Measurements from ENCODE around the gene PLPP1. TPM values are rescaled to one million over a fixed set of nuclear protein-coding genes. Genes with fewer than 3 reads are reported as not detected.

PLPP1 gene
- polyA plus RNA-seq, 2 of the 4 experiments (the other 2 are of a cell fraction), result 37.7 to 71.6 TPM

DNA sequence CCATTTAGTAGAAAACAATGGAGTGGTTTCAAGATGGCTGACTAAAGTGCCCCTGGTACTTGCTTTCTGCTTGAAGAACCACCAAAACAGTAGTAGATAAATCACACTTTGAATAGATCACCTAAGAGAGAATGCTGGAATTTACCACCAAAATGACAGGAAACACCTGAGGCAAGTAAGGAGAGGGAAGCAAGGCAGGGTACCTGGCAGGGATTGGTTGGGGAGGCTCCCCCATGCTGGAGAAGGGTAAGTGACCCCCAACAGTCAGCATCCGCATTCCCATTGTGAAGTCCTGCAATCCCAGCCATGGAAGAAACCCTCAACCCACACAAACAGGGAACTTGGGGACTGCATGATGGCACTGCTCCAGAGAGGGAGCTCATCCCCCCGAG lies 105.5 kb downstream of the PLPP1 start:
- ATAC-seq, result no peak
- Histone ChIP-seq H3K27ac (no peak overlapping the region), H3K4me1 (peaks cover 6% of the 10 kb centered on the region; the same call in 1 of the 3 replicates), H3K9me3 (peaks cover 14% of the 10 kb centered on the region), H3K4me2 (no peak overlapping the region), H3K4me3 (no peak overlapping the region)
- ChIA-PET POLR2A (no interaction called here), CTCF (no interaction called here)
- no peak for TF ChIP-seq GATA3 (IDR thresholded peaks at IDR 0.05; ENCODE audit: borderline replicate concordance)
- TF ChIP-seq SREBF2 (IDR thresholded peaks at IDR 0.05), result no peak
- FAIRE-seq, result no peak
- 46% methylated on average over 2 of the region's 2 CpGs for WGBS (ENCODE audit: missing lambda C conversion rate)
- no peak for DNase-seq (ENCODE audit: low read depth in 1 of 2, low spot score in 1 of 2)

DNA sequence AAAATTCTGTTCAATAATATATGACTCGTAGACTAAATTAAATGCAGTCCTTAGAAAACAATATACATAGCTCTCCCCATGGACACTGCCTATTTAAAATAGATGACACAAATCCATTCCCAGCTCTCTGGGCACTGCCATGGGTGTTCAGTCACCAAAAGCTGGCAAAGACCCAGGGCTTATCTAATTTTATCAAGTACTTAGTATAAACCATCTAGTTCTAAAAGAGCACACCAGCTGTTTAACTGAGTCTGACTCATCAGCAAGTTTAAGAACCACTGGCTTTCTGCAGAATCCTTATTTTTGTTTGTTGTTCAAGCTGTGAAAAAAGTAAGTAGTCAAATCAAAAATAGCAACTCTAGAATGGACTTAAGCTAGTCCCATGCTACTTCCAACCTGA lies 107.6 kb downstream of the PLPP1 start:
- WGBS (ENCODE audit: missing lambda C conversion rate), result 92% methylated on average over 1 of the region's 1 CpG
- H3K27ac ChIP-seq, result no peak overlapping the region
- CTCF ChIA-PET, result interaction anchor here (1.6 kb wide), 1 partner anchor 255 kb away, joined by 3 read pairs; no protein-coding TSS in a partner anchor

DNA sequence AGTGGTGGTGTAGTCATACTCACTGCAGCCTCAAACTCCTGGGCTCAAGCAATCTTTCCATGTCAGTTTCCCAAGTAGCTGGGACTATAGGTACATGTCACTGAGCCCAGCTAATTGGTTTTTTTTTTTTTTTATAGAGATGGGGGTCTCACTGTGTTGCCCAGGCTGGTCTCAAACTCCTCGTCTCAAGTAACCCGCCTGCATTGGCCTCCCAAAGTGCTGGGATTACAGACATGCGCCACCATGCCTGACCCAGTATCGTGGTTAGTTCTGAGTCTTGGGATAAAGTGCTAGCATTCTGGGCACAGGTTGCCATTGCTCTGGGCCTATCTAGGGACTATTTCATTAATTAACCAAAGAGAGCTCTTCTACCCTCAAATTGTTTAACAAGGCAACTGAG lies 108.3 kb downstream of the PLPP1 start:
- WGBS (ENCODE audit: missing lambda C conversion rate), result 86% methylated on average over 4 of the region's 4 CpGs
- ATAC-seq (no peak), FAIRE-seq (no peak), DNase-seq (ENCODE audit: low read depth in 1 of 2, low spot score in 1 of 2) (no peak)
- H3K4me2 ChIP-seq, result no peak overlapping the region
- peaks cover 6% of the 10 kb centered on the region; the same call in 1 of the 3 replicates for H3K4me1 ChIP-seq
- no peak overlapping the region for H3K27ac ChIP-seq
- TF ChIP-seq, protein P1, sequence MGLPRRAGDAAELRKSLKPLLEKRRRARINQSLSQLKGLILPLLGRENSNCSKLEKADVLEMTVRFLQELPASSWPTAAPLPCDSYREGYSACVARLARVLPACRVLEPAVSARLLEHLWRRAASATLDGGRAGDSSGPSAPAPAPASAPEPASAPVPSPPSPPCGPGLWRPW (IDR thresholded peaks at IDR 0.05), result no peak
- TF ChIP-seq JUN (IDR thresholded peaks at IDR 0.05), result no peak
- TF ChIP-seq, protein P2, sequence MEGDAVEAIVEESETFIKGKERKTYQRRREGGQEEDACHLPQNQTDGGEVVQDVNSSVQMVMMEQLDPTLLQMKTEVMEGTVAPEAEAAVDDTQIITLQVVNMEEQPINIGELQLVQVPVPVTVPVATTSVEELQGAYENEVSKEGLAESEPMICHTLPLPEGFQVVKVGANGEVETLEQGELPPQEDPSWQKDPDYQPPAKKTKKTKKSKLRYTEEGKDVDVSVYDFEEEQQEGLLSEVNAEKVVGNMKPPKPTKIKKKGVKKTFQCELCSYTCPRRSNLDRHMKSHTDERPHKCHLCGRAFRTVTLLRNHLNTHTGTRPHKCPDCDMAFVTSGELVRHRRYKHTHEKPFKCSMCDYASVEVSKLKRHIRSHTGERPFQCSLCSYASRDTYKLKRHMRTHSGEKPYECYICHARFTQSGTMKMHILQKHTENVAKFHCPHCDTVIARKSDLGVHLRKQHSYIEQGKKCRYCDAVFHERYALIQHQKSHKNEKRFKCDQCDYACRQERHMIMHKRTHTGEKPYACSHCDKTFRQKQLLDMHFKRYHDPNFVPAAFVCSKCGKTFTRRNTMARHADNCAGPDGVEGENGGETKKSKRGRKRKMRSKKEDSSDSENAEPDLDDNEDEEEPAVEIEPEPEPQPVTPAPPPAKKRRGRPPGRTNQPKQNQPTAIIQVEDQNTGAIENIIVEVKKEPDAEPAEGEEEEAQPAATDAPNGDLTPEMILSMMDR (IDR thresholded peaks at IDR 0.05), result no peak
- TF ChIP-seq KDM1A (IDR thresholded peaks at IDR 0.05; ENCODE audit: low read depth), result no peak
- no peak for TF ChIP-seq EHF (CRISPR knock-in tag; IDR thresholded peaks at IDR 0.05)
- TF ChIP-seq HOXB5 (CRISPR knock-in tag; IDR thresholded peaks at IDR 0.05), result no peak
- TF ChIP-seq ZSCAN20 (CRISPR knock-in tag; IDR thresholded peaks at IDR 0.05), result no peak
- TF ChIP-seq, protein P3, sequence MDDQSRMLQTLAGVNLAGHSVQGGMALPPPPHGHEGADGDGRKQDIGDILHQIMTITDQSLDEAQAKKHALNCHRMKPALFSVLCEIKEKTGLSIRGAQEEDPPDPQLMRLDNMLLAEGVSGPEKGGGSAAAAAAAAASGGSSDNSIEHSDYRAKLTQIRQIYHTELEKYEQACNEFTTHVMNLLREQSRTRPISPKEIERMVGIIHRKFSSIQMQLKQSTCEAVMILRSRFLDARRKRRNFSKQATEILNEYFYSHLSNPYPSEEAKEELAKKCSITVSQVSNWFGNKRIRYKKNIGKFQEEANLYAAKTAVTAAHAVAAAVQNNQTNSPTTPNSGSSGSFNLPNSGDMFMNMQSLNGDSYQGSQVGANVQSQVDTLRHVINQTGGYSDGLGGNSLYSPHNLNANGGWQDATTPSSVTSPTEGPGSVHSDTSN (IDR thresholded peaks at IDR 0.05), result no peak
- TF ChIP-seq CHD4 (IDR thresholded peaks at IDR 0.05; ENCODE audit: borderline replicate concordance), result no peak
- TF ChIP-seq HDAC2 (IDR thresholded peaks at IDR 0.05), result no peak
- TF ChIP-seq CBX8 (IDR thresholded peaks at IDR 0.05), result no peak
- ChIA-PET POLR2A (no interaction called here), CTCF (interaction anchor here (0.6 to 1.2 kb wide), 3 partner anchors 20 to 265 kb away, joined by 3 to 4 read pairs (median 3); partner anchors contain the start of gene PLPP1)
- no peak overlapping the region for H3K4me3 ChIP-seq
- peaks cover 7% of the 10 kb centered on the region for H3K9me3 ChIP-seq

More for the DNA sequence above, 107.6 kb downstream of the PLPP1 start:
- FAIRE-seq (no peak), ATAC-seq (no peak), DNase-seq (ENCODE audit: low read depth in 1 of 2, low spot score in 1 of 2) (no peak)
- no peak overlapping the region for H3K4me3 ChIP-seq
- H3K4me1 ChIP-seq, result peaks cover 6% of the 10 kb centered on the region; the same call in 1 of the 3 replicates
- peaks cover 7% of the 10 kb centered on the region for H3K9me3 ChIP-seq
- no peak overlapping the region for H3K4me2 ChIP-seq
- no peak for TF ChIP-seq CHD2 (IDR thresholded peaks at IDR 0.05; ENCODE audit: low read length, partially characterized antibody)
- TF ChIP-seq, protein P3 (IDR thresholded peaks at IDR 0.05), result no peak
- POLR2A ChIA-PET, result no interaction called here

DNA sequence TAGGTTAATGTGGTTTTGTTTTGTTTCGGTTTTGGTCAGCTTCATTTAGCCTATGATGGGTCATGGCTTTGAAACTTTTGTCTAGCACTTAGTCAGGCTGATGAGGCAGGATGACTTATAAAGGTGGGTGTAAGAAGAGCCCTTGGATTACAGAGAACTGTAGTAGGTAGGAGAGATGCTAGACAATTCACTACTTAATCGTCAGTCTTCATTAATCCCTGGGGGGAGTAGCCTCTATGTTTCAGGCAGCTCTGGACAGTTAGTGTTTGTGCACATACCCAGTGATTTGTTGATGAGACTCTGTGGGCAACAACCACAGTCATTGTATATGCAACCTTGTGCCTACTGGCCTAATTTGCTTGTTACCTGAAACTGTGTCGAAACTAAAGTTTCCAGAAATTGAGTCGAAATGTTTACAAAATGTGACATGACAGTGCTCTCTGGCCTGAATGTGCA lies 113.7 kb downstream of the PLPP1 start:
- ChIA-PET CTCF (no interaction called here), POLR2A (no interaction called here)
- WGBS (ENCODE audit: missing lambda C conversion rate), result 90% methylated on average over 4 of the region's 4 CpGs
- Histone ChIP-seq H3K27ac (no peak overlapping the region), H3K4me2 (no peak overlapping the region), H3K4me3 (no peak overlapping the region), H3K9me3 (no peaks in the 10 kb centered on the region), H3K4me1 (peaks cover 11% of the 10 kb centered on the region; the same call in 2 of the 3 replicates)
- no peak for FAIRE-seq
- DNase-seq (ENCODE audit: low read depth in 1 of 2, low spot score in 1 of 2), result no peak
- no peak for ATAC-seq
- TF ChIP-seq ESRRA (IDR thresholded peaks at IDR 0.05; ENCODE audit: borderline replicate concordance, low read length) (no peak), CEBPB (IDR thresholded peaks at IDR 0.05) (no peak), HDAC2 (IDR thresholded peaks at IDR 0.05) (no peak), FOXS1 (CRISPR knock-in tag; IDR thresholded peaks at IDR 0.05) (no peak), SREBF2 (IDR thresholded peaks at IDR 0.05) (no peak), TFCP2L1 (CRISPR knock-in tag; IDR thresholded peaks at IDR 0.05) (no peak), MYC (IDR thresholded peaks at IDR 0.05; ENCODE audit: borderline replicate concordance, low read length) (no peak), ZFP36 (IDR thresholded peaks at IDR 0.05; ENCODE audit: borderline replicate concordance, partially characterized antibody) (no peak), RAD21 (conservative IDR thresholded peaks at IDR 0.05 in 1 of 2, IDR thresholded peaks at IDR 0.05 in 1 of 2) (no peak), BHLHE40 (IDR thresholded peaks at IDR 0.05; ENCODE audit: low read depth, low read length) (no peak), CBX8 (IDR thresholded peaks at IDR 0.05) (no peak), JUNB (IDR thresholded peaks at IDR 0.05) (no peak)
- TF ChIP-seq, protein P4, sequence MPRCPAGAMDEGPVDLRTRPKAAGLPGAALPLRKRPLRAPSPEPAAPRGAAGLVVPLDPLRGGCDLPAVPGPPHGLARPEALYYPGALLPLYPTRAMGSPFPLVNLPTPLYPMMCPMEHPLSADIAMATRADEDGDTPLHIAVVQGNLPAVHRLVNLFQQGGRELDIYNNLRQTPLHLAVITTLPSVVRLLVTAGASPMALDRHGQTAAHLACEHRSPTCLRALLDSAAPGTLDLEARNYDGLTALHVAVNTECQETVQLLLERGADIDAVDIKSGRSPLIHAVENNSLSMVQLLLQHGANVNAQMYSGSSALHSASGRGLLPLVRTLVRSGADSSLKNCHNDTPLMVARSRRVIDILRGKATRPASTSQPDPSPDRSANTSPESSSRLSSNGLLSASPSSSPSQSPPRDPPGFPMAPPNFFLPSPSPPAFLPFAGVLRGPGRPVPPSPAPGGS (IDR thresholded peaks at IDR 0.05), result no peak
- TF ChIP-seq, protein P3 (IDR thresholded peaks at IDR 0.05), result no peak
- TF ChIP-seq, protein P1 (IDR thresholded peaks at IDR 0.05), result no peak

All from A549 (cell line).